ENCODE measurements around the gene CHGA. TPM values are rescaled to one million over a fixed set of nuclear protein-coding genes. Genes with fewer than 3 reads are reported as not detected.

CHGA gene
- total RNA-seq, 2 donors from 2014 or later, result not detected

- H3K9me3 Mint-ChIP-seq, result peaks cover 5% of the 10 kb centered on the region
These were observed 27.5 kb upstream of the CHGA start for GRCh38 chr14:92895352-92895878.

GRCh38 chr14:92897922-92898565 is 24.9 kb upstream of the CHGA start:
- peaks cover 5% of the 10 kb centered on the region for H3K9me3 Mint-ChIP-seq
- H3K4me3 Mint-ChIP-seq, result peak overlapping the region; percentile 51
- peak; percentile 96 for ATAC-seq (replicated peaks)
- H3K27ac Mint-ChIP-seq, result peak overlapping the region; percentile 7
- H3K36me3 Mint-ChIP-seq (ENCODE audit: low read depth), result no peaks in the 10 kb centered on the region
- peaks cover 24% of the 10 kb centered on the region for H3K27me3 Mint-ChIP-seq
- peaks cover 8% of the 10 kb centered on the region for H3K4me1 Mint-ChIP-seq

More at GRCh38 chr14:92895352-92895878, 27.5 kb upstream of the CHGA start:
- Mint-ChIP-seq H3K36me3 (ENCODE audit: low read depth) (no peaks in the 10 kb centered on the region), H3K4me3 (no peak overlapping the region), H3K27me3 (peaks cover 13% of the 10 kb centered on the region), H3K27ac (no peak overlapping the region), H3K4me1 (peaks cover 8% of the 10 kb centered on the region)
- ATAC-seq (replicated peaks), result no peak

- peak; percentile 28 for ATAC-seq (replicated peaks)
- peak overlapping the region; percentile 7 for H3K27ac Mint-ChIP-seq
- no peaks in the 10 kb centered on the region for H3K36me3 Mint-ChIP-seq (ENCODE audit: low read depth)
- peak overlapping the region; percentile 51 for H3K4me3 Mint-ChIP-seq
- H3K27me3 Mint-ChIP-seq, result peaks cover 29% of the 10 kb centered on the region
- H3K9me3 Mint-ChIP-seq, result peaks cover 2% of the 10 kb centered on the region
- H3K4me1 Mint-ChIP-seq, result peaks cover 8% of the 10 kb centered on the region
These were observed 24.3 kb upstream of the CHGA start for GRCh38 chr14:92898566-92899131.

GRCh38 chr14:92900660-92901059 is 22.3 kb upstream of the CHGA start:
- peaks cover 29% of the 10 kb centered on the region for H3K27me3 Mint-ChIP-seq
- H3K9me3 Mint-ChIP-seq, result no peaks in the 10 kb centered on the region
- ATAC-seq (replicated peaks), result no peak
- H3K27ac Mint-ChIP-seq, result no peak overlapping the region
- peaks cover 8% of the 10 kb centered on the region for H3K4me1 Mint-ChIP-seq
- H3K4me3 Mint-ChIP-seq, result no peak overlapping the region
- H3K36me3 Mint-ChIP-seq (ENCODE audit: low read depth), result no peaks in the 10 kb centered on the region

GRCh38 chr14:92902191-92902590 is 20.8 kb upstream of the CHGA start:
- H3K27me3 Mint-ChIP-seq, result peaks cover 21% of the 10 kb centered on the region
- H3K36me3 Mint-ChIP-seq (ENCODE audit: low read depth), result no peaks in the 10 kb centered on the region
- no peak overlapping the region for H3K27ac Mint-ChIP-seq
- H3K4me1 Mint-ChIP-seq, result peaks cover 8% of the 10 kb centered on the region
- ATAC-seq (replicated peaks), result no peak
- no peak overlapping the region for H3K4me3 Mint-ChIP-seq
- H3K9me3 Mint-ChIP-seq, result no peaks in the 10 kb centered on the region

GRCh38 chr14:92902726-92903125 is 20.2 kb upstream of the CHGA start:
- Mint-ChIP-seq H3K9me3 (no peaks in the 10 kb centered on the region), H3K4me1 (peaks cover 8% of the 10 kb centered on the region), H3K36me3 (ENCODE audit: low read depth) (no peaks in the 10 kb centered on the region), H3K27ac (no peak overlapping the region), H3K27me3 (peaks cover 20% of the 10 kb centered on the region), H3K4me3 (no peak overlapping the region)
- no peak for ATAC-seq (replicated peaks)

GRCh38 chr14:92903359-92903758 is 19.6 kb upstream of the CHGA start:
- H3K27me3 Mint-ChIP-seq, result peaks cover 20% of the 10 kb centered on the region
- no peaks in the 10 kb centered on the region for H3K36me3 Mint-ChIP-seq (ENCODE audit: low read depth)
- H3K27ac Mint-ChIP-seq, result no peak overlapping the region
- H3K4me3 Mint-ChIP-seq, result no peak overlapping the region
- H3K4me1 Mint-ChIP-seq, result peaks cover 2% of the 10 kb centered on the region
- ATAC-seq (replicated peaks), result peak; percentile 54
- H3K9me3 Mint-ChIP-seq, result no peaks in the 10 kb centered on the region

- no peaks in the 10 kb centered on the region for H3K4me1 Mint-ChIP-seq
- no peak for ATAC-seq (replicated peaks)
- no peak overlapping the region for H3K4me3 Mint-ChIP-seq
- no peaks in the 10 kb centered on the region for H3K36me3 Mint-ChIP-seq (ENCODE audit: low read depth)
- H3K27me3 Mint-ChIP-seq, result peaks cover 21% of the 10 kb centered on the region
- H3K27ac Mint-ChIP-seq, result no peak overlapping the region
- no peaks in the 10 kb centered on the region for H3K9me3 Mint-ChIP-seq
These were observed 17.3 kb upstream of the CHGA start for GRCh38 chr14:92905667-92906066.

GRCh38 chr14:92906420-92906819 is 16.5 kb upstream of the CHGA start:
- H3K27ac Mint-ChIP-seq, result no peak overlapping the region
- peaks cover 21% of the 10 kb centered on the region for H3K27me3 Mint-ChIP-seq
- no peaks in the 10 kb centered on the region for H3K36me3 Mint-ChIP-seq (ENCODE audit: low read depth)
- no peaks in the 10 kb centered on the region for H3K9me3 Mint-ChIP-seq
- no peak overlapping the region for H3K4me3 Mint-ChIP-seq
- no peak for ATAC-seq (replicated peaks)
- H3K4me1 Mint-ChIP-seq, result no peaks in the 10 kb centered on the region

- no peak overlapping the region for H3K4me3 Mint-ChIP-seq
- H3K4me1 Mint-ChIP-seq, result no peaks in the 10 kb centered on the region
- no peak overlapping the region for H3K27ac Mint-ChIP-seq
- H3K27me3 Mint-ChIP-seq, result peaks cover 21% of the 10 kb centered on the region
- ATAC-seq (replicated peaks), result no peak
- no peaks in the 10 kb centered on the region for H3K9me3 Mint-ChIP-seq
- H3K36me3 Mint-ChIP-seq (ENCODE audit: low read depth), result no peaks in the 10 kb centered on the region
These were observed 16.1 kb upstream of the CHGA start for GRCh38 chr14:92906823-92907222.

- Mint-ChIP-seq H3K36me3 (ENCODE audit: low read depth) (no peaks in the 10 kb centered on the region), H3K4me3 (no peak overlapping the region), H3K9me3 (no peaks in the 10 kb centered on the region), H3K4me1 (no peaks in the 10 kb centered on the region), H3K27me3 (peaks cover 17% of the 10 kb centered on the region), H3K27ac (no peak overlapping the region)
- ATAC-seq (replicated peaks), result no peak
These were observed 15.5 kb upstream of the CHGA start for GRCh38 chr14:92907316-92907911.

GRCh38 chr14:92914087-92914656 is 8.8 kb upstream of the CHGA start:
- Mint-ChIP-seq H3K27me3 (peaks cover 11% of the 10 kb centered on the region), H3K4me3 (no peak overlapping the region), H3K4me1 (no peaks in the 10 kb centered on the region), H3K36me3 (ENCODE audit: low read depth) (no peaks in the 10 kb centered on the region), H3K27ac (no peak overlapping the region), H3K9me3 (no peaks in the 10 kb centered on the region)
- ATAC-seq (replicated peaks), result no peak

- Mint-ChIP-seq H3K27ac (no peak overlapping the region), H3K27me3 (peaks cover 5% of the 10 kb centered on the region), H3K36me3 (ENCODE audit: low read depth) (no peaks in the 10 kb centered on the region), H3K9me3 (no peaks in the 10 kb centered on the region), H3K4me1 (no peaks in the 10 kb centered on the region), H3K4me3 (no peak overlapping the region)
- no peak for ATAC-seq (replicated peaks)
These were observed 6.7 kb upstream of the CHGA start for GRCh38 chr14:92916201-92916600.

GRCh38 chr14:92917041-92917940 is 5.7 kb upstream of the CHGA start:
- ATAC-seq (replicated peaks), result no peak
- no peak overlapping the region for H3K4me3 Mint-ChIP-seq
- H3K27me3 Mint-ChIP-seq, result peaks cover 11% of the 10 kb centered on the region
- no peaks in the 10 kb centered on the region for H3K4me1 Mint-ChIP-seq
- no peaks in the 10 kb centered on the region for H3K36me3 Mint-ChIP-seq (ENCODE audit: low read depth)
- H3K9me3 Mint-ChIP-seq, result no peaks in the 10 kb centered on the region
- H3K27ac Mint-ChIP-seq, result no peak overlapping the region

Measured in activated T-helper 17 cell treated with anti-CD3 and anti-CD28 coated beads, Interleukin-2, amount 50 U/mL, for 72 hours (primary cell).